Activated T-helper 1 cell treated with anti-CD3 and anti-CD28 coated beads, Interleukin-12 subunit alpha, Interleukin-12 subunit beta, Interleukin-2, Interleukin-4 antibody, amounts not matched to agents 30 ng/mL and 10 ng/mL and 1 ng/mL, durations not matched to agents 14 hours and 24 hours and 36 hours (primary cell): ENCODE results near the gene CRAT. TPM values are rescaled to one million over a fixed set of nuclear protein-coding genes. Genes with fewer than 3 reads are reported as not detected.

Source experiments
- DNase-seq: peaks from one replicate; pipeline ENCODE4 v3.0.0; 2021; ENCODE audit warnings: low spot score
- H3K27ac Mint-ChIP-seq: one replicate; pipeline ENCODE4 v1.8.0; 2021; ENCODE audit warnings: mild to moderate bottlenecking, mixed read lengths
- H3K27me3 Mint-ChIP-seq: one replicate; pipeline ENCODE4 v1.8.0; 2022; ENCODE audit warnings: mild to moderate bottlenecking, moderate library complexity, mixed read lengths; ENCODE audit not compliant: insufficient read depth
- H3K36me3 Mint-ChIP-seq: one replicate; pipeline ENCODE4 v1.8.0; 2021; ENCODE audit warnings: low read depth, mixed read lengths
- H3K4me1 Mint-ChIP-seq: one replicate; pipeline ENCODE4 v1.8.0; 2021; ENCODE audit warnings: low read depth, mixed read lengths
- H3K4me3 Mint-ChIP-seq: one replicate; pipeline ENCODE4 v1.8.0; 2021; ENCODE audit warnings: mild to moderate bottlenecking, moderate library complexity, mixed read lengths
- H3K9me3 Mint-ChIP-seq: one replicate; pipeline ENCODE4 v1.8.0; 2021; ENCODE audit warnings: mixed read lengths
- intact Hi-C: fragments of 100-400 bp; cut with micrococcal nuclease; formaldehyde crosslinking; loops from one replicate; pipeline ENCODE4 v1.15.1; 2024
- total RNA-seq: library from RNA; stranded (reverse); gene quantifications from 2 replicates; pipeline ENCODE4 v1.2.3, GENCODE V29; 2022

Gene CRAT
- 9.9 and 10.0 TPM in 2 replicates for total RNA-seq

GRCh38 chr9:129110740-129111527, at the start of gene CRAT, which contains the start of gene PTPA:
CRAT (minus strand) TSS chr9:129110793; CDS start chr9:129110509, 284 bp downstream.
PTPA (plus strand) TSS chr9:129111415; CDS start chr9:129111601, 186 bp downstream.
- peak; percentile 89 for DNase-seq
- peak within 1 kb of the TSS; percentile 96 for H3K4me3 Mint-ChIP-seq
- intact Hi-C loops, result loop anchor here (1.0 to 2.0 kb wide), 11 partner anchors 20 to 655 kb away; partner anchors contain the start of genes DOLK, DOLPP1, IER5L and MIGA2
- peaks cover 36% of the 10 kb centered on the region for H3K4me1 Mint-ChIP-seq
- H3K36me3 Mint-ChIP-seq, result peaks cover 4% of the 10 kb centered on the region
- no peaks in the 10 kb centered on the region for H3K27me3 Mint-ChIP-seq
- peak within 1 kb of the TSS; percentile 94 for H3K27ac Mint-ChIP-seq
- H3K9me3 Mint-ChIP-seq, result no peaks in the 10 kb centered on the region

GRCh38 chr9:129156163-129156562, 45.6 kb upstream of the CRAT start:
- intact Hi-C loops, result no loop called here
- Mint-ChIP-seq H3K27me3 (no peaks in the 10 kb centered on the region), H3K4me1 (no peaks in the 10 kb centered on the region), H3K4me3 (no peak overlapping the region), H3K27ac (no peak overlapping the region), H3K9me3 (no peaks in the 10 kb centered on the region), H3K36me3 (peaks cover 4% of the 10 kb centered on the region)
- no peak for DNase-seq

GRCh38 chr9:129154866-129155477, 44.4 kb upstream of the CRAT start:
- H3K36me3 Mint-ChIP-seq, result peaks cover 4% of the 10 kb centered on the region
- intact Hi-C loops, result no loop called here

GRCh38 chr9:129151469-129151868, 40.9 kb upstream of the CRAT start:
- Mint-ChIP-seq H3K27me3 (no peaks in the 10 kb centered on the region), H3K36me3 (peaks cover 6% of the 10 kb centered on the region), H3K27ac (no peak overlapping the region), H3K4me3 (no peak overlapping the region), H3K4me1 (no peaks in the 10 kb centered on the region), H3K9me3 (no peaks in the 10 kb centered on the region)
- intact Hi-C loops, result no loop called here
- DNase-seq, result no peak

More at GRCh38 chr9:129154866-129155477, 44.4 kb upstream of the CRAT start:
- Mint-ChIP-seq H3K4me1 (no peaks in the 10 kb centered on the region), H3K27me3 (no peaks in the 10 kb centered on the region), H3K4me3 (no peak overlapping the region), H3K9me3 (no peaks in the 10 kb centered on the region), H3K27ac (no peak overlapping the region)
- no peak for DNase-seq

- Mint-ChIP-seq H3K4me1 (no peaks in the 10 kb centered on the region), H3K36me3 (peaks cover 9% of the 10 kb centered on the region), H3K27ac (no peak overlapping the region), H3K4me3 (no peak overlapping the region), H3K27me3 (no peaks in the 10 kb centered on the region), H3K9me3 (no peaks in the 10 kb centered on the region)
- intact Hi-C loops, result no loop called here
- no peak for DNase-seq
Measured at GRCh38 chr9:129150672-129151211, 40.1 kb upstream of the CRAT start.

GRCh38 chr9:129150122-129150521, 39.5 kb upstream of the CRAT start:
- H3K36me3 Mint-ChIP-seq, result peaks cover 9% of the 10 kb centered on the region
- H3K27ac Mint-ChIP-seq, result no peak overlapping the region
- no peak overlapping the region for H3K4me3 Mint-ChIP-seq
- intact Hi-C loops, result no loop called here
- H3K27me3 Mint-ChIP-seq, result no peaks in the 10 kb centered on the region
- no peaks in the 10 kb centered on the region for H3K4me1 Mint-ChIP-seq
- DNase-seq, result no peak
- H3K9me3 Mint-ChIP-seq, result no peaks in the 10 kb centered on the region

GRCh38 chr9:129149442-129149841, 38.8 kb upstream of the CRAT start:
- Mint-ChIP-seq H3K9me3 (no peaks in the 10 kb centered on the region), H3K27me3 (no peaks in the 10 kb centered on the region), H3K4me1 (no peaks in the 10 kb centered on the region), H3K27ac (peak overlapping the region; percentile 3), H3K36me3 (peaks cover 9% of the 10 kb centered on the region), H3K4me3 (no peak overlapping the region)
- no peak for DNase-seq
- intact Hi-C loops, result no loop called here

GRCh38 chr9:129148463-129149204, 38.0 kb upstream of the CRAT start:
- Mint-ChIP-seq H3K4me3 (no peak overlapping the region), H3K36me3 (peaks cover 12% of the 10 kb centered on the region), H3K4me1 (no peaks in the 10 kb centered on the region), H3K27me3 (no peaks in the 10 kb centered on the region), H3K27ac (no peak overlapping the region), H3K9me3 (no peaks in the 10 kb centered on the region)
- DNase-seq, result no peak
- intact Hi-C loops, result no loop called here

- Mint-ChIP-seq H3K4me1 (peaks cover 9% of the 10 kb centered on the region), H3K27me3 (no peaks in the 10 kb centered on the region), H3K36me3 (peaks cover 17% of the 10 kb centered on the region), H3K9me3 (no peaks in the 10 kb centered on the region), H3K4me3 (no peak overlapping the region), H3K27ac (no peak overlapping the region)
- no peak for DNase-seq
- intact Hi-C loops, result no loop called here
Measured at GRCh38 chr9:129146441-129146941, 35.9 kb upstream of the CRAT start.

GRCh38 chr9:129145841-129146292, 35.3 kb upstream of the CRAT start:
- Mint-ChIP-seq H3K36me3 (peaks cover 16% of the 10 kb centered on the region), H3K4me1 (peaks cover 15% of the 10 kb centered on the region), H3K4me3 (no peak overlapping the region), H3K27me3 (no peaks in the 10 kb centered on the region), H3K27ac (no peak overlapping the region), H3K9me3 (no peaks in the 10 kb centered on the region)
- no peak for DNase-seq
- intact Hi-C loops, result no loop called here

GRCh38 chr9:129145316-129145715, 34.7 kb upstream of the CRAT start:
- Mint-ChIP-seq H3K4me1 (peaks cover 18% of the 10 kb centered on the region), H3K9me3 (no peaks in the 10 kb centered on the region), H3K27me3 (no peaks in the 10 kb centered on the region), H3K4me3 (no peak overlapping the region), H3K27ac (no peak overlapping the region), H3K36me3 (peaks cover 16% of the 10 kb centered on the region)
- no peak for DNase-seq
- intact Hi-C loops, result no loop called here
